Ascending aorta (tissue), 2 donors: ENCODE results near the gene MBNL2. TPM values are rescaled to one million over a fixed set of nuclear protein-coding genes. Genes with fewer than 3 reads are reported as not detected.

ENCODE experiments used
- DNase-seq, 2 donors: peaks; one replicate each; pipeline ENCODE4 v3.0.0-alpha.2; 2019; ENCODE audit warnings: low spot score in 2 of 2
- H3K27ac ChIP-seq, 2 donors: fragments of 200-600 bp; sonication (generic); one replicate each; pipeline ENCODE4 v1.5.1; 2016 to 2017; ENCODE audit warnings: mild to moderate bottlenecking in 1 of 2
- H3K27me3 ChIP-seq: fragments of 200-600 bp; sonication (generic); one replicate; pipeline ENCODE4 v1.5.1; 2017
- H3K36me3 ChIP-seq, 2 donors: fragments of 200-600 bp; sonication (generic); one replicate each; pipeline ENCODE4 v1.5.1; 2016
- H3K4me1 ChIP-seq, 2 donors: fragments of 200-600 bp; sonication (generic); one replicate each; pipeline ENCODE4 v1.5.1; 2016 to 2017; ENCODE audit warnings: mild to moderate bottlenecking in 1 of 2
- H3K4me3 ChIP-seq, 2 donors: fragments of 200-600 bp; sonication (generic); one replicate each; pipeline ENCODE4 v1.5.1; 2016 to 2017; ENCODE audit warnings: mild to moderate bottlenecking in 1 of 2
- H3K9me3 ChIP-seq, 2 donors: fragments of 200-600 bp; sonication (generic); one replicate each; pipeline ENCODE4 v1.5.1; 2016
- intact Hi-C: fragments of 100-400 bp; cut with DNase I; formaldehyde crosslinking; loops from one replicate; pipeline ENCODE4 v1.15.1; 2023
- total RNA-seq: library from RNA; depleted of rRNA; stranded (reverse); fragments of >200 nt; gene quantifications from one replicate; pipeline ENCODE4 v1.1.0, GENCODE V29; 2016
- TF ChIP-seq, protein P1 (sequence below), 3 experiments: fragments of 200-600 bp in 2 of 3; fragments of 450-650 bp in 1 of 3; sonication (generic) in 2 of 3; IDR thresholded peaks; one replicate each; pipeline ENCODE4 v1.5.1; 2016 to 2019; ENCODE audit warnings: antibody characterized with exemption in 3 of 3, mild to moderate bottlenecking in 1 of 3, moderate library complexity in 1 of 3

The MBNL2 gene
- total RNA-seq, 1 donor from 2014 or later: 38.7 TPM

DNA sequence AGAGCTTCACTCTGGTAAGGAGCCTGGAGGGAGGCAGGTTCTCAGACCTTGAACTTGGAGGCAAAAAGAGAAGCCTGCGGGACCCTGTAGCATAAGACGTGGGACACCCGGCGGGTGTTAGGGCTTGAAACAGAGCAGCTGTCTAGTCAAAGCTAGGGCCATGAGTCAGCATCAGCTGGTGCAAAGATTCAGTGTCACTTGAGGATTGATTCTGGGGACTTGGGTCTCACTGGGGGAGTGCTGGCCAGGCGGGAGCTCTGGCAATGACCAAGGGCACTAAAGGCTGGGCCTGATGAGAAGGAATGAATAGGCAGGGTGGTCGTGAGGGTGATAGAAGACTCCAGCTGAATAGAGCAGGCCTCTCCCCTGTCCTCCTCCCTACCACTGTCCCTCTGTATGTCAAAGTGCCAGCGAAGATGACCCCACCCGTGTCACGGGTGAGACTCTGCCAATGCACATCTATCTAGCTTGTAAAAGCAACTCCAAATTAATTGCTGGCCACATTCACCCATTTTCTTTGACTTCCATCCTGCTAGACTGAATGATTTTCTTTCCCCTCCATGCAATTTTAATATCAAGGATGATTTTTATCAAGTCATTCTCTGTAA, 97.1 kb downstream of the MBNL2 start:
- Histone ChIP-seq H3K36me3 (no peaks in the 10 kb centered on the region), H3K27ac (no peak overlapping the region), H3K4me1 (peaks cover 3 to 8% of the 10 kb centered on the region in 2 donors), H3K4me3 (no peak overlapping the region), H3K27me3 (no peaks in the 10 kb centered on the region), H3K9me3 (no peaks in the 10 kb centered on the region)
- intact Hi-C loops: no loop called here
- no peak for DNase-seq
- TF ChIP-seq, protein P1, sequence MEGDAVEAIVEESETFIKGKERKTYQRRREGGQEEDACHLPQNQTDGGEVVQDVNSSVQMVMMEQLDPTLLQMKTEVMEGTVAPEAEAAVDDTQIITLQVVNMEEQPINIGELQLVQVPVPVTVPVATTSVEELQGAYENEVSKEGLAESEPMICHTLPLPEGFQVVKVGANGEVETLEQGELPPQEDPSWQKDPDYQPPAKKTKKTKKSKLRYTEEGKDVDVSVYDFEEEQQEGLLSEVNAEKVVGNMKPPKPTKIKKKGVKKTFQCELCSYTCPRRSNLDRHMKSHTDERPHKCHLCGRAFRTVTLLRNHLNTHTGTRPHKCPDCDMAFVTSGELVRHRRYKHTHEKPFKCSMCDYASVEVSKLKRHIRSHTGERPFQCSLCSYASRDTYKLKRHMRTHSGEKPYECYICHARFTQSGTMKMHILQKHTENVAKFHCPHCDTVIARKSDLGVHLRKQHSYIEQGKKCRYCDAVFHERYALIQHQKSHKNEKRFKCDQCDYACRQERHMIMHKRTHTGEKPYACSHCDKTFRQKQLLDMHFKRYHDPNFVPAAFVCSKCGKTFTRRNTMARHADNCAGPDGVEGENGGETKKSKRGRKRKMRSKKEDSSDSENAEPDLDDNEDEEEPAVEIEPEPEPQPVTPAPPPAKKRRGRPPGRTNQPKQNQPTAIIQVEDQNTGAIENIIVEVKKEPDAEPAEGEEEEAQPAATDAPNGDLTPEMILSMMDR (IDR thresholded peaks at IDR 0.05): no peak

DNA sequence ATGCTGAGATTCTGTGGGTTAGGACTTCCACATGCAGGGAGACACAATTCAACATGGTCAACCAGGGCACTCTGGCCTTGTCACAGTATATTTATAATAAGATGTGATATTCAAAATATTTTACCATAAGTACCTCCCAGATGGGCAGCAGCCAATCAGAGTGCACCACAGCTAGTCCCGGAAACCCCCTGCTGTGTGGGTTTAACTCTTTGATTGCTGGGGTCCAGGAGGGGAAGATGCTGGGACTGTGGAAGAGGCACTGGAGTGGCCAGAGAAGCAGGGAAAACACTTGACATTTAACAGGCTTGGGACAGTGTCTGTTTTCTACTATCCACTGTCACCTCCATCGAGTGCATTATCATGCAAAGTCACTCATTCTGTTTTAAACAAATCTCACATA, 99.0 kb downstream of the MBNL2 start:
- Histone ChIP-seq H3K27ac (no peak overlapping the region), H3K9me3 (no peaks in the 10 kb centered on the region), H3K4me1 (peaks cover 3 to 12% of the 10 kb centered on the region in 2 donors), H3K4me3 (no peak overlapping the region), H3K27me3 (no peaks in the 10 kb centered on the region), H3K36me3 (no peaks in the 10 kb centered on the region)
- DNase-seq: no peak
- intact Hi-C loops: no loop called here
- TF ChIP-seq, protein P1 (IDR thresholded peaks at IDR 0.05): no peak

DNA sequence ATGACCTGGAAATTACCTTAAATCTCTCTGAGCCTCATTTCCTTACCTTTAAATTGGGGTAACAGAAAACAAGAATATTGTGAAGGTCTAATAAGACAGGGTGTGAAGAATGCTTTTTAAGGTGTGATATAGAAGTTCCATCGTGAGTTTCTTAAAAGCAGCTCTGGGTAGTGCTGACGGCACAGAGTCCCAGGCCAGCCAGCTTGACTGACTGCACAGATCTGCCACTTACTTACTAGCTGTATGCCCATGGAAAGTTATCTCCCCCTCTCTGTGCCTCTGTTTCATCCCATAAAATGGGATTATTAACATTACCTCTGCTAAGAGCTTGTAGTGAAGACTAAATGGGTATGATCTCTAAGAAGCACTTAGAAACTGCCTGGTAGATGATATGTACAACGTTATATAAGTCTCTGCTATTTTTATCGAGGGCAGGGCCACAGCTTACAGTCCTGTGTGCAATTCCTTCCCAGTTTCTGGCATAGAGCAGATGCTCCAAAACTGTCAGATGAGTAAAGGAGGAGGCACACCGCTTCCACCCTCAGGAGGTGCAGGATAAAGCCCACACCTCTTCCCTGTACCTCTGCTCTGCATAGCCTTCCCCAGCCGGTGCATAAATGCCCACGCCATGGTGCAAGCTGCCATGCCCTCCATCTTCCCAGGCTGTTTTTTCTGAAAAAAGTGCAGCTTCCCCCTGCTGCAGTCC, 99.6 kb downstream of the MBNL2 start:
- Histone ChIP-seq H3K4me1 (peaks cover 0 to 9% of the 10 kb centered on the region in 2 donors), H3K27me3 (no peaks in the 10 kb centered on the region), H3K36me3 (no peaks in the 10 kb centered on the region), H3K9me3 (no peaks in the 10 kb centered on the region), H3K27ac (no peak overlapping the region), H3K4me3 (no peak overlapping the region)
- no peak for DNase-seq
- TF ChIP-seq, protein P1 (IDR thresholded peaks at IDR 0.05): no peak
- intact Hi-C loops: no loop called here

DNA sequence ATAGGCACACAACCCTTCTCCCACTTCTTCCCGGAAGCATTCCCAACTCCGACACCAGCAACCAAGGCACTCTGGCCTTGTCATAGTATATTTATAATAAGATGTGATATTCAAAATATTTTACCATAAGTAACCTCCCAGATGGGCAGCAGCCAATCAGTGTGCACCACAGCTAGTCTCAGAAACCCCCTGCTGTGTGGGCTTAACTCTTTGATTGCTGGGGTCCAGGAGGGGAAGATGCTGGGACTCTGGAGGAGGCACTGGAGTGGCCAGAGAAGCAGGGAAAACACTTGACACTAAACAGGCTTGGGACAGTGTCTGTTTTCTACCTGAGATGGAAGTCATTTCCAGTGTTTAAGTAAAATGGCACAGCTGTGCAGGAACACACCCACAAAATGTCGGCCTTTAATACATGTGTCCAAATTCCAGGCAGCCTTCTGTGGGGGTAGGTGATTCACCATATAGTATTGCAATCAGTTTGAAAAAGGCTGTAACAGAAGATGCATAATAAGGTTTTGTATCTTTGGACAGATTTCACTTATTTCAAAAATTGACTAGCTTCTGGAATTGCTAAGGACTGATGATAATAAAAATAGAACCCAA, 100.7 kb downstream of the MBNL2 start:
- DNase-seq: no peak
- H3K4me1 ChIP-seq: peaks cover 0 to 14% of the 10 kb centered on the region in 2 donors
- TF ChIP-seq, protein P1 (IDR thresholded peaks at IDR 0.05): no peak
- no peak overlapping the region for H3K27ac ChIP-seq
- intact Hi-C loops: no loop called here
- no peaks in the 10 kb centered on the region for H3K36me3 ChIP-seq
- H3K9me3 ChIP-seq: no peaks in the 10 kb centered on the region
- H3K4me3 ChIP-seq: no peak overlapping the region
- H3K27me3 ChIP-seq: no peaks in the 10 kb centered on the region

DNA sequence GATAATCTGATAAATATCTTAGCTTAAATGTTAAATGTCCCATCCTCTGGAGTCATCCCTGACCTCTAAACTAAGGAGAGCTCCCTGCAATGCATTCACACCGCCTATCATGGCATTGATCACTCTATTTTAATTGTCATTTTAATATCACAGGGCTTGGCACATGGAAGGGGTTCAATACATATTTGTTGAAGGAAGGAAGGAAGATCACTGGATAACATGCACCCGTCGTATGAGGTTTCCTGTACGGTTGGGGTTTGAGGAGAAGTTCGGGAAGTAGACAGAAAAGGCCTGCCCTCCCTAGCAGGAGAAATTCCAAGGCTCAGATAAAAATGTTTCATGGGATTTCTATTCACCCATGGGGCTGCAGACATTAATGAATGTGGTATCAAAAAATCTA, 102.0 kb downstream of the MBNL2 start:
- H3K9me3 ChIP-seq: no peaks in the 10 kb centered on the region
- no peak for DNase-seq
- intact Hi-C loops: no loop called here
- no peak overlapping the region for H3K4me3 ChIP-seq
- no peaks in the 10 kb centered on the region for H3K36me3 ChIP-seq
- TF ChIP-seq, protein P1 (IDR thresholded peaks at IDR 0.05): no peak
- peaks cover 5 to 24% of the 10 kb centered on the region in 2 donors for H3K4me1 ChIP-seq
- H3K27me3 ChIP-seq: no peaks in the 10 kb centered on the region
- H3K27ac ChIP-seq: no peak overlapping the region
